CD4-positive, alpha-beta T cell treated with Interleukin-1 beta for 1 hour (primary cell): ENCODE data around the gene RCCD1.
"Not testable (repeated sequence)": the region's sequence is repeated elsewhere in the genome, so short reads cannot be mapped to it uniquely, and the experiment has no call there.

Experiments
- DNase-seq, 2 donors: peaks; one replicate each; pipeline ENCODE4 v3.0.0-alpha.2; 2020 to 2022

RCCD1 gene, protein sequence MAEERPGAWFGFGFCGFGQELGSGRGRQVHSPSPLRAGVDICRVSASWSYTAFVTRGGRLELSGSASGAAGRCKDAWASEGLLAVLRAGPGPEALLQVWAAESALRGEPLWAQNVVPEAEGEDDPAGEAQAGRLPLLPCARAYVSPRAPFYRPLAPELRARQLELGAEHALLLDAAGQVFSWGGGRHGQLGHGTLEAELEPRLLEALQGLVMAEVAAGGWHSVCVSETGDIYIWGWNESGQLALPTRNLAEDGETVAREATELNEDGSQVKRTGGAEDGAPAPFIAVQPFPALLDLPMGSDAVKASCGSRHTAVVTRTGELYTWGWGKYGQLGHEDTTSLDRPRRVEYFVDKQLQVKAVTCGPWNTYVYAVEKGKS

DNA sequence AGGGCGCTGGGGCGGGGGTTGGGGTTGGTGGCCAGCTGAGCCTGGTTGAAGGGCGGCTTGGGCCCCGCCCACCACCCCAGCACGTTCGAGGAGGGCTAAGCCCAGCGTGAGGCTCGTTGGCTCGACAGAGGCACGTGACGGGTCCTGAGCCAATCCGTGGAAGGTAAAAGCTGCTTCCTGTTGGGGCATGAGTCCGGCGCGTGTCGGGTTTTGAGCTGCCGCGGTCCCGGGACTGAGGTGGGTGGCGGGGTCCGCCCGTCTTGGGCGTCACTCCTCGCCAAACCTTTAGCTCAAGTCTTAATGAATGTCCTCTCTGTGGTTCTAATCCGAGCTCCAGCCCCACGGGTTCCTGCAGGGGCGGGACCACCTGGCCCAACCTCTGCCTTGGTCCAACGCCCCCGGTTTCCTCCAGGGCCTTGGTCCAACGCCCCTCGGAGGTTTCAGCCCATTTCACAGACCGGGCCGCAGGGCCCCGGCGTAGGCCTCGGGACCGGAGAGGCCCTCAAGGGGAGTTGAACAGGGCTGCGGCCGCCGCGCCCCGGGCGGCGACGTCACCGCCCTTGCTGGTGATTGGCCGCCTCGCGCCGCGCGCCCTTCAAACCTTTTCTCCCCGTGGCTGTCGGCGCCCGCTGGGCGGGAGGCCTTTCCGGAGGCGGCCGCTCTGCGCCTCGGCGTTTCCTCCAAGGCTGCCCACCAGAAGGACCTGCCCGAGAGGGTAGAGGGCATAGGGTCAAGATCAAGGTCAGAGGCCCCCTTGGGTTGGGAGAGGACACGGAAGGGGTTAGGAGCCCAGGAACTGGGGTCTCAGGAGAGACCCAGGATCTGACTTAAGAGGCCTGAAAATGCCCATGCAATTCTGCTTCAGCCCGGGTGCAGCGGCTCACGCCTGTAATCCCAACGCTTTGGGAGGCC lies at the start of gene RCCD1:
TSS of gene RCCD1 (plus strand) at position 173 of the 912 bp plus-strand sequence. CDS start 1,851 bp downstream, outside the sequence.
- peak; percentile 90 to 91 for DNase-seq

GRCh38 chr15:90905306-90906180 lies 49.1 kb upstream of the RCCD1 start:
- DNase-seq: no peak

GRCh38 chr15:90906181-90906849 lies 48.4 kb upstream of the RCCD1 start:
- DNase-seq: no peak

- no peak for DNase-seq
These were observed 47.5 kb upstream of the RCCD1 start for GRCh38 chr15:90907051-90907660.

DNA sequence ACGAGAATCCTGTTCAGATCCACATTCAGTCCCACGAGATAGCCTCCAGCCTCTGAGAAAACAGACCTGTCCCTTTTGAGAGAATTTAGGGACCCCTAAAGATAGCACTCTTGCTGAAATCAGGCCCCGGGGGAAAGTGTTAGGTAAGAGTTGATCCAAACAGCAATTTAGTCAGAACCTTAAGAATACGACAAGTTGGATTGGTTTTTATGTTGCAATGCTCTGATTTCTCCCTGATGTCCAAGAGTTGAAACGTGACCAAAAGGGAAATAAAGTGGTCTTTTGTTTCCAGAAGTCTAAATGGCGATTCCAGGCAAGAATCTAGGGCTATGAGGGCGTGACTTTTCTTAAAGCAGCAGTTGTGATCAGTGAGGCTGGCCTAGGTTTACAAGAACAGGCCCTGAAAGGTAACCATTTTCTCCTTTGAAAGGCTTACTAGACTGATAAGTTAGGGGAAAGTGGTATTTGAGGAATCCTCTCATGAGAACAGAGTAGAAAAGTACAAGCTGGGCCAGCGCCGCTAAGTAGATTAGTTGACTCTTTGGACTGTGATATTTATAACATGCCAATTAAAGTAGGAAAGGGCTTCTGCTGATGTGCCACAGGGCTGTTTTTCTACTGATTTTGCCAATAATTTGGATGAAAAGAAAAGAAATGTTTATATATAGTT lies 46.7 kb upstream of the RCCD1 start:
- no peak for DNase-seq

DNA sequence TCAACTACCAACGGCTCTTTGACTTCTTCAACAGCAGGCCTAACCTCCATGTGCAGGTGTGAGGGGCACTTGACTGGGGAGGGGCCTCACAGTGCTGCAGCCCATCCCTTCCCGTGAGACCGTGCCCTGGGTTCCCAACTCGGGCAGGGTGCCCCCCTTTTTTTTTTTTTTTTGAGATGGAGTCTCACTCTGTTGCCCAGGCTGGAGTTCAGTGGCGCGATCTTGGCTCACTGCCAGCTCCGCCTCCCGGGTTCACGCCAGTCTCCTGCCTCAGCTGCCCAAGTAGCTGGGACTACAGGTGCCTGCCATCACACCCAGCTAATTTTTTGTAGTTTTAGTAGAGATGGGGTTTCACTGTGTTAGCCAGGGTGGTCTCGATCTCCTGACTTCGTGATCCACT lies 45.2 kb upstream of the RCCD1 start:
- not testable (repeated sequence) for DNase-seq

- DNase-seq: no peak
These were observed 44.7 kb upstream of the RCCD1 start for GRCh38 chr15:90909976-90910375.

- DNase-seq: no peak
These were observed 44.0 kb upstream of the RCCD1 start for GRCh38 chr15:90910441-90911301.

DNA sequence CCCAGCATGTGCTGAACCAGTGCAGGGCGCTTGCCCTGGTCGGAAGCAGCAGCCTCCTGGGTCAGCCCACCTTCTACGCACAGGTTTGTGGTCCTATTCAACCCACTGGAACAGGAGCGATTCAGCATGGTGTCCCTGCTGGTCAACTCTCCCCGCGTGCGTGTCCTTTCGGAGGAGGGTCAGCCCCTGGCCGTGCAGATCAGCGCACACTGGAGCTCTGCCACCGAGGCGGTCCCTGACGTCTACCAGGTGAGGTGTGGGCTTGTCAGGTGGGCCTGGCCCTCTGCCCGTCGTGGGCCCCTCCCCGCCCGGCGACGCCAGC lies 43.4 kb upstream of the RCCD1 start:
- DNase-seq: no peak

- DNase-seq: no peak
These were observed 42.5 kb upstream of the RCCD1 start for GRCh38 chr15:90911906-90912769.

DNA sequence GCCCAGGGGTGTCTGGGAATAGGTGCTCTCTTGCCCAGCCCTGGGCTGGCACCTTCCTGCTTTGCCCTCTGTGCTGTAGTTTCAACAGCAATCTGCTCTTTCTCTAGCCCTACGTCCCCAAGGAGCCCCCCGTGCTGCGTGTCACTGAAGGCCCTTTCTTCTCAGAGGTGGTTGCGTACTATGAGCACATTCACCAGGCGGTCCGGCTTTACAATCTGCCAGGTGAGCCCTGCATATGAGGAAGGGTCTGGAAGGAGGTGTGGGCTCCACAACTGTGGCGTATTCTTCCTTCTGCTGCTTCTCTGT lies 42.0 kb upstream of the RCCD1 start:
- DNase-seq: no peak

- no peak for DNase-seq
These were observed 41.2 kb upstream of the RCCD1 start for GRCh38 chr15:90913398-90913944.

- DNase-seq: peak in 1 of 2 donors; percentile 33
These were observed 40.2 kb upstream of the RCCD1 start for GRCh38 chr15:90914305-90915080.

DNA sequence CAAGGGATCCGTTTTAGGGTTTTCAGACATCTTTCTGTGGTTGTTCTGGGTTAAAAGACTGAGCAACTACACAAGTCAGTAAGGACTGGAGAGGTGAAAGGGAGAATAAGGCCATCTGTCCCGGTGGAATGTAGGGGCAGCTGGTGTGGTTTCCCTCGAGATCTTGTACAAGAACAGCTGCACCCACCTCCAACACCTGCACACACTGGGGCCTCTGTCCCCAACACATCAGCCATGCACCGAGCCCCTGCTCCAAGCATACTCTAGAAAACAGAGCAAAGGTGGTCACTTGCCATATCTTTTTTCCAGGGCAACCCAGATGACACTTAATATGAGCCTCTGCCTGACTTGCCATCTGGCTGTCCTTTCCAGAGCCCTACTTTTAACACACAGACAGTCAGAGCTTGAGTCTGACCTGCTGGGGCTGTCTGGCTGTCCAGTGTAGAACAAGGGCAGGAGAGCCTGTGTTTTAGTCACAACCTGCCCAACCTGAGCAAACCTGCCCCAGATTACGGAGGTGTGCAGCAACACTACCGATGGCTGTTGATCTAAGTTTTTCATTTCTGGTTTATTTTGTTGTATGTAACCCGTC lies 39.4 kb upstream of the RCCD1 start:
- no peak for DNase-seq

GRCh38 chr15:90915808-90916440 lies 38.8 kb upstream of the RCCD1 start:
- DNase-seq: peak in 1 of 2 donors; percentile 76

DNA sequence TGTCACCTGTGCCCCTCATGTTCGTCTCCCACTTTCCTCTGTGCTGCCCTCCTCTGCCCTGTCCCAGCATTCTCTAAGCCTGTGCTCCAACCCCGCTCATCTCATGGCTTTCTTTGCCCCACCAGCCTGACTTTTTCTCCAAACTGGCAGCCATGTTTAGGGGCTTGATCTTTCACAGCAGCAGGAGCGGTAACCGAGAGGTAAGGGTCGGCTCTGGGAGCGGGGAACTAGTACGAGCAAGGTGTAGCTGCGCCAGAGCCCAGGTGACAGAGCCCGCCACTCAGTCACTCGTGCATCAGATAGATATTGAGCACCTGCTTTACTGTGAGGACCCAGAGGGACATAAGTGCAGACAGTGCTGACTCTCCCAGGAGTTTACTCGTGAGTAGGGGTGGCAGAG lies 38.2 kb upstream of the RCCD1 start:
- DNase-seq: no peak

DNA sequence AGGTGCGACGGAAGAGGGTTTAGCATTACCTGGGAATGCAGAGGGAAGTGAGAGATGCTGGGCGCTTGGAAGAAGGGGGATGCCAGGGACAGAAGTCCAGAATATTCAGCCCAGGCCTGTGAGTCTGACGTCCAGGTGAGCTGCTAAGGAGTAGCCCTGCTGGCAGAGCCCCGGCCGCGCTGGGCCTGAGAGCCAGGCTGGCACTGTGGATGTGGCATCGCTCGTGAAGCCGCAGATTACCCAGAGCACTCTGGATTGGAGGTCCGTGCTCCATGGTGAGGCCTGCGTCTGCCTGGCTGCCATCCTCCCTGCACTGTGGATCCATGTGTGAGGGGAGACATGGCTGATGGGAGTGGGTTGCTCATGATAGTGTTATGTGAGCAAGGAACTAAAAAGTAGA lies 37.1 kb upstream of the RCCD1 start:
- DNase-seq: no peak
